ENCODE measurements around the gene CD63.

DNA sequence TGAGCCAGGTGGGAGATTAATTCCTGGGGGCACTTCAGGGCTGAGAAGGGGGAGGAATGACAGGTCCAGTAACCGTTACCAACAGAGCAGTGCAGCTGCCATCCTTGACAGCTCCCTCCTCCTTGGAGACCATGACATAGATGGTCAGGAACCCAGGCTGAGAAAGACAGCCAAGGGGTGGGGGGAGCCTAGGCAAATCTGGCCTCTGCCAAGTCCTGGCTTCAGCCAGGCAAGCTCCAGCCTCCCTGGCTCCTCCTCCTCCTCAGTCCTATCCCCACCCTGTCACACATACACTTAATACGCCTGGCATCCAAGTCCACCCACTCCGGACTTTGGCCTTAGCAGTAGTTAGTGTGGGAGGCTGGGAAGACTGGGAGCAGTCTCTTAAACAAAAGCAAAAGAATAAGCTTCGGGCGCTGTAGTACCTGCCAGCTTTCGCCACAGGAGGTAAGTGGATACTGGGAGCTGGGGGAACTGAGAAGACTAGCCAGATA, 8.7 kb downstream of the CD63 start, which contains the start of gene RDH5:
- TF ChIP-seq, protein P1, sequence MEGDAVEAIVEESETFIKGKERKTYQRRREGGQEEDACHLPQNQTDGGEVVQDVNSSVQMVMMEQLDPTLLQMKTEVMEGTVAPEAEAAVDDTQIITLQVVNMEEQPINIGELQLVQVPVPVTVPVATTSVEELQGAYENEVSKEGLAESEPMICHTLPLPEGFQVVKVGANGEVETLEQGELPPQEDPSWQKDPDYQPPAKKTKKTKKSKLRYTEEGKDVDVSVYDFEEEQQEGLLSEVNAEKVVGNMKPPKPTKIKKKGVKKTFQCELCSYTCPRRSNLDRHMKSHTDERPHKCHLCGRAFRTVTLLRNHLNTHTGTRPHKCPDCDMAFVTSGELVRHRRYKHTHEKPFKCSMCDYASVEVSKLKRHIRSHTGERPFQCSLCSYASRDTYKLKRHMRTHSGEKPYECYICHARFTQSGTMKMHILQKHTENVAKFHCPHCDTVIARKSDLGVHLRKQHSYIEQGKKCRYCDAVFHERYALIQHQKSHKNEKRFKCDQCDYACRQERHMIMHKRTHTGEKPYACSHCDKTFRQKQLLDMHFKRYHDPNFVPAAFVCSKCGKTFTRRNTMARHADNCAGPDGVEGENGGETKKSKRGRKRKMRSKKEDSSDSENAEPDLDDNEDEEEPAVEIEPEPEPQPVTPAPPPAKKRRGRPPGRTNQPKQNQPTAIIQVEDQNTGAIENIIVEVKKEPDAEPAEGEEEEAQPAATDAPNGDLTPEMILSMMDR (IDR thresholded peaks at IDR 0.05), result no peak
- TF ChIP-seq, protein P2, sequence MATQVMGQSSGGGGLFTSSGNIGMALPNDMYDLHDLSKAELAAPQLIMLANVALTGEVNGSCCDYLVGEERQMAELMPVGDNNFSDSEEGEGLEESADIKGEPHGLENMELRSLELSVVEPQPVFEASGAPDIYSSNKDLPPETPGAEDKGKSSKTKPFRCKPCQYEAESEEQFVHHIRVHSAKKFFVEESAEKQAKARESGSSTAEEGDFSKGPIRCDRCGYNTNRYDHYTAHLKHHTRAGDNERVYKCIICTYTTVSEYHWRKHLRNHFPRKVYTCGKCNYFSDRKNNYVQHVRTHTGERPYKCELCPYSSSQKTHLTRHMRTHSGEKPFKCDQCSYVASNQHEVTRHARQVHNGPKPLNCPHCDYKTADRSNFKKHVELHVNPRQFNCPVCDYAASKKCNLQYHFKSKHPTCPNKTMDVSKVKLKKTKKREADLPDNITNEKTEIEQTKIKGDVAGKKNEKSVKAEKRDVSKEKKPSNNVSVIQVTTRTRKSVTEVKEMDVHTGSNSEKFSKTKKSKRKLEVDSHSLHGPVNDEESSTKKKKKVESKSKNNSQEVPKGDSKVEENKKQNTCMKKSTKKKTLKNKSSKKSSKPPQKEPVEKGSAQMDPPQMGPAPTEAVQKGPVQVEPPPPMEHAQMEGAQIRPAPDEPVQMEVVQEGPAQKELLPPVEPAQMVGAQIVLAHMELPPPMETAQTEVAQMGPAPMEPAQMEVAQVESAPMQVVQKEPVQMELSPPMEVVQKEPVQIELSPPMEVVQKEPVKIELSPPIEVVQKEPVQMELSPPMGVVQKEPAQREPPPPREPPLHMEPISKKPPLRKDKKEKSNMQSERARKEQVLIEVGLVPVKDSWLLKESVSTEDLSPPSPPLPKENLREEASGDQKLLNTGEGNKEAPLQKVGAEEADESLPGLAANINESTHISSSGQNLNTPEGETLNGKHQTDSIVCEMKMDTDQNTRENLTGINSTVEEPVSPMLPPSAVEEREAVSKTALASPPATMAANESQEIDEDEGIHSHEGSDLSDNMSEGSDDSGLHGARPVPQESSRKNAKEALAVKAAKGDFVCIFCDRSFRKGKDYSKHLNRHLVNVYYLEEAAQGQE (IDR thresholded peaks at IDR 0.05; ENCODE audit: insufficient read depth in 1 of 2, low read depth in 2 of 2, low read length in 1 of 2), result no peak
